Trophoblast cell (in vitro differentiated cells and primary cell): ENCODE measurements around the gene ZNF407.

Source experiments
- DNase-seq, 2 donors: peaks; one replicate each; pipeline ENCODE4 v3.0.0-alpha.2; 2016
- H2AFZ ChIP-seq: 2 replicates; pipeline ENCODE4 v1.6.1; 2013; ENCODE audit warnings: low read length, moderate library complexity, mild to moderate bottlenecking; ENCODE audit not compliant: insufficient read depth, poor library complexity
- H2AK5ac ChIP-seq: 2 replicates; pipeline ENCODE4 v1.6.1; 2013; ENCODE audit warnings: mild to moderate bottlenecking, low read length
- H2BK120ac ChIP-seq: 2 replicates; pipeline ENCODE4 v1.6.1; 2013; ENCODE audit warnings: low read length, mild to moderate bottlenecking, moderate library complexity; ENCODE audit not compliant: insufficient read depth, poor library complexity
- H2BK12ac ChIP-seq: 2 replicates; pipeline ENCODE4 v1.6.1; 2013; ENCODE audit warnings: mild to moderate bottlenecking, low read length, moderate library complexity
- H2BK5ac ChIP-seq: 2 replicates; pipeline ENCODE4 v1.6.1; 2013; ENCODE audit warnings: low read length, low read depth, moderate library complexity, mild to moderate bottlenecking; ENCODE audit not compliant: poor library complexity
- H3K14ac ChIP-seq: 2 replicates; pipeline ENCODE4 v1.6.1; 2013; ENCODE audit warnings: mild to moderate bottlenecking, low read length
- H3K18ac ChIP-seq: 2 replicates; pipeline ENCODE4 v1.6.1; 2013; ENCODE audit warnings: mild to moderate bottlenecking, low read length
- H3K23ac ChIP-seq: 2 replicates; pipeline ENCODE4 v1.6.1; 2013; ENCODE audit warnings: low read length
- H3K27ac ChIP-seq: 2 replicates; pipeline ENCODE4 v1.5.1; 2013; ENCODE audit warnings: low read depth, mild to moderate bottlenecking, inconsistent platforms, low read length, moderate library complexity
- H3K27me3 ChIP-seq: 2 replicates; pipeline ENCODE4 v1.6.1; 2013; ENCODE audit warnings: inconsistent platforms, mild to moderate bottlenecking, low read length, moderate library complexity; ENCODE audit not compliant: insufficient read depth
- H3K36me3 ChIP-seq, 2 experiments: 1 replicate in 1 of 2; 2 replicates in 1 of 2; pipeline ENCODE4 v1.6.1; 2013; ENCODE audit warnings: low read length in 2 of 2, mild to moderate bottlenecking in 2 of 2, moderate library complexity in 1 of 2; ENCODE audit not compliant: insufficient read depth in 2 of 2, control insufficient read depth in 1 of 2
- H3K4ac ChIP-seq: 2 replicates; pipeline ENCODE4 v1.6.1; 2013; ENCODE audit warnings: low read depth, mild to moderate bottlenecking, low read length, moderate library complexity
- H3K4me1 ChIP-seq, 2 experiments: 1 replicate in 1 of 2; 2 replicates in 1 of 2; pipeline ENCODE4 v1.6.1; 2013; ENCODE audit warnings: low read length in 2 of 2, mild to moderate bottlenecking in 2 of 2, moderate library complexity in 1 of 2; ENCODE audit not compliant: insufficient read depth in 2 of 2, control insufficient read depth in 1 of 2
- H3K4me2 ChIP-seq: 2 replicates; pipeline ENCODE4 v1.6.1; 2013; ENCODE audit warnings: inconsistent platforms, mild to moderate bottlenecking, low read length, moderate library complexity
- H3K4me3 ChIP-seq: 2 replicates; pipeline ENCODE4 v1.5.1; 2013; ENCODE audit warnings: mild to moderate bottlenecking, low read depth, low read length, inconsistent platforms
- H3K79me1 ChIP-seq: one replicate; pipeline ENCODE4 v1.6.1; 2013; ENCODE audit warnings: low read length
- H3K79me2 ChIP-seq: 2 replicates; pipeline ENCODE4 v1.6.1; 2013; ENCODE audit warnings: low read length, mild to moderate bottlenecking; ENCODE audit not compliant: control insufficient read depth, insufficient read depth, poor library complexity
- H3K9ac ChIP-seq: 2 replicates; pipeline ENCODE4 v1.6.1; 2013; ENCODE audit warnings: mild to moderate bottlenecking, low read length
- H3K9me3 ChIP-seq: 2 replicates; pipeline ENCODE4 v1.6.1; 2013; ENCODE audit warnings: low read depth, mild to moderate bottlenecking, control low read depth, inconsistent platforms, low read length; ENCODE audit not compliant: insufficient read depth
- H4K12ac ChIP-seq: 2 replicates; pipeline ENCODE4 v1.6.1; 2013; ENCODE audit warnings: low read depth, mild to moderate bottlenecking, low read length, moderate library complexity
- H4K8ac ChIP-seq: 2 replicates; pipeline ENCODE4 v1.6.1; 2013; ENCODE audit warnings: low read depth, mild to moderate bottlenecking, low read length, moderate library complexity
- H4K91ac ChIP-seq: one replicate; pipeline ENCODE4 v1.6.1; 2013; ENCODE audit warnings: low read depth, mild to moderate bottlenecking, low read length, moderate library complexity
- WGBS: extraction: QIAGEN DNeasy Blood & Tissue Kit; methylation state at CpG from one replicate; pipeline ENCODE4 v1.1.7; 2013; ENCODE audit warnings: missing lambda C conversion rate; ENCODE audit not compliant: insufficient read length, insufficient coverage; ENCODE audit errors: extremely low coverage; 5-methylcytosine and 5-hydroxymethylcytosine counted together

ZNF407 gene

GRCh38 chr18:74994502-74995418, 397.1 kb downstream of the ZNF407 start:
- H3K79me1 ChIP-seq = no peaks in the 10 kb centered on the region
- no peak overlapping the region for H2BK120ac ChIP-seq
- H3K14ac ChIP-seq = no peak overlapping the region
- H2AFZ ChIP-seq = no peak overlapping the region
- no peak overlapping the region for H2AK5ac ChIP-seq
- no peak overlapping the region for H4K91ac ChIP-seq
- no peak overlapping the region for H4K8ac ChIP-seq
- H3K36me3 ChIP-seq = no peaks in the 10 kb centered on the region
- no peak overlapping the region for H3K27ac ChIP-seq
- no peak overlapping the region for H2BK5ac ChIP-seq
- H3K27me3 ChIP-seq = no peaks in the 10 kb centered on the region
- H3K9ac ChIP-seq = peak overlapping the region; percentile 58
- H4K12ac ChIP-seq = no peak overlapping the region
- no peak overlapping the region for H3K18ac ChIP-seq
- no CpG with 5 or more reads among the region's 19 CpGs for WGBS
- H3K79me2 ChIP-seq = no peaks in the 10 kb centered on the region
- H3K4me1 ChIP-seq = no peaks in the 10 kb centered on the region
- no peaks in the 10 kb centered on the region for H3K9me3 ChIP-seq
- no peak overlapping the region for H3K4ac ChIP-seq
- no peak overlapping the region for H3K4me3 ChIP-seq
- H3K4me2 ChIP-seq = peak overlapping the region; percentile 7
- H3K23ac ChIP-seq = no peak overlapping the region
- H2BK12ac ChIP-seq = no peak overlapping the region
- peak in 1 of 2 donors; percentile 5 for DNase-seq

GRCh38 chr18:74995419-74995736, 397.7 kb downstream of the ZNF407 start:
- no peak overlapping the region for H2BK12ac ChIP-seq
- H3K9me3 ChIP-seq = no peaks in the 10 kb centered on the region
- DNase-seq = no peak
- no peak overlapping the region for H3K14ac ChIP-seq
- H3K4me3 ChIP-seq = no peak overlapping the region
- H3K9ac ChIP-seq = no peak overlapping the region
- H3K79me1 ChIP-seq = no peaks in the 10 kb centered on the region
- H2BK5ac ChIP-seq = no peak overlapping the region
- no peak overlapping the region for H4K91ac ChIP-seq
- H4K12ac ChIP-seq = no peak overlapping the region
- H3K4me1 ChIP-seq = no peaks in the 10 kb centered on the region
- no peak overlapping the region for H3K23ac ChIP-seq
- no peak overlapping the region for H2AK5ac ChIP-seq
- H4K8ac ChIP-seq = no peak overlapping the region
- H3K79me2 ChIP-seq = no peaks in the 10 kb centered on the region
- H3K27me3 ChIP-seq = no peaks in the 10 kb centered on the region
- no peak overlapping the region for H2BK120ac ChIP-seq
- H2AFZ ChIP-seq = no peak overlapping the region
- WGBS = no CpG with 5 or more reads among the region's 2 CpGs
- H3K27ac ChIP-seq = no peak overlapping the region
- no peaks in the 10 kb centered on the region for H3K36me3 ChIP-seq
- H3K18ac ChIP-seq = no peak overlapping the region
- H3K4ac ChIP-seq = no peak overlapping the region
- H3K4me2 ChIP-seq = no peak overlapping the region

- Histone ChIP-seq H3K4me3 (no peak overlapping the region), H4K12ac (no peak overlapping the region), H3K79me1 (no peaks in the 10 kb centered on the region), H4K8ac (no peak overlapping the region), H3K4me2 (no peak overlapping the region), H2BK12ac (no peak overlapping the region), H2AK5ac (no peak overlapping the region), H3K9me3 (no peaks in the 10 kb centered on the region), H3K27me3 (no peaks in the 10 kb centered on the region), H2AFZ (no peak overlapping the region), H3K4ac (no peak overlapping the region), H4K91ac (no peak overlapping the region), H3K79me2 (no peaks in the 10 kb centered on the region), H3K18ac (no peak overlapping the region), H3K23ac (no peak overlapping the region), H3K27ac (no peak overlapping the region), H3K9ac (no peak overlapping the region), H3K36me3 (no peaks in the 10 kb centered on the region), H2BK120ac (no peak overlapping the region), H2BK5ac (no peak overlapping the region), H3K14ac (no peak overlapping the region), H3K4me1 (no peaks in the 10 kb centered on the region)
- DNase-seq = no peak
- WGBS = no CpG with 5 or more reads among the region's 6 CpGs
These were observed 398.4 kb downstream of the ZNF407 start for GRCh38 chr18:74996055-74996454.

- no peak overlapping the region for H2BK120ac ChIP-seq
- H3K9me3 ChIP-seq = no peaks in the 10 kb centered on the region
- H4K91ac ChIP-seq = no peak overlapping the region
- H3K4me2 ChIP-seq = no peak overlapping the region
- no peak overlapping the region for H3K23ac ChIP-seq
- no peak overlapping the region for H2AFZ ChIP-seq
- no peak overlapping the region for H3K4ac ChIP-seq
- H2BK5ac ChIP-seq = no peak overlapping the region
- no peak overlapping the region for H2AK5ac ChIP-seq
- H4K12ac ChIP-seq = no peak overlapping the region
- no peak overlapping the region for H3K18ac ChIP-seq
- no peak overlapping the region for H4K8ac ChIP-seq
- no peaks in the 10 kb centered on the region for H3K27me3 ChIP-seq
- no peaks in the 10 kb centered on the region for H3K4me1 ChIP-seq
- WGBS = no CpG with 5 or more reads among the region's 6 CpGs
- no peak overlapping the region for H3K4me3 ChIP-seq
- H3K9ac ChIP-seq = no peak overlapping the region
- no peak overlapping the region for H3K14ac ChIP-seq
- H3K79me1 ChIP-seq = no peaks in the 10 kb centered on the region
- H3K79me2 ChIP-seq = no peaks in the 10 kb centered on the region
- no peak for DNase-seq
- no peak overlapping the region for H3K27ac ChIP-seq
- H3K36me3 ChIP-seq = no peaks in the 10 kb centered on the region
- no peak overlapping the region for H2BK12ac ChIP-seq
These were observed 399.3 kb downstream of the ZNF407 start for GRCh38 chr18:74996996-74997395.
